ENCODE measurements around the gene PRKAR1A.

- TF ChIP-seq, protein P1, sequence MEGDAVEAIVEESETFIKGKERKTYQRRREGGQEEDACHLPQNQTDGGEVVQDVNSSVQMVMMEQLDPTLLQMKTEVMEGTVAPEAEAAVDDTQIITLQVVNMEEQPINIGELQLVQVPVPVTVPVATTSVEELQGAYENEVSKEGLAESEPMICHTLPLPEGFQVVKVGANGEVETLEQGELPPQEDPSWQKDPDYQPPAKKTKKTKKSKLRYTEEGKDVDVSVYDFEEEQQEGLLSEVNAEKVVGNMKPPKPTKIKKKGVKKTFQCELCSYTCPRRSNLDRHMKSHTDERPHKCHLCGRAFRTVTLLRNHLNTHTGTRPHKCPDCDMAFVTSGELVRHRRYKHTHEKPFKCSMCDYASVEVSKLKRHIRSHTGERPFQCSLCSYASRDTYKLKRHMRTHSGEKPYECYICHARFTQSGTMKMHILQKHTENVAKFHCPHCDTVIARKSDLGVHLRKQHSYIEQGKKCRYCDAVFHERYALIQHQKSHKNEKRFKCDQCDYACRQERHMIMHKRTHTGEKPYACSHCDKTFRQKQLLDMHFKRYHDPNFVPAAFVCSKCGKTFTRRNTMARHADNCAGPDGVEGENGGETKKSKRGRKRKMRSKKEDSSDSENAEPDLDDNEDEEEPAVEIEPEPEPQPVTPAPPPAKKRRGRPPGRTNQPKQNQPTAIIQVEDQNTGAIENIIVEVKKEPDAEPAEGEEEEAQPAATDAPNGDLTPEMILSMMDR (IDR thresholded peaks at IDR 0.05): no peak
- no peak for TF ChIP-seq POLR2A (IDR thresholded peaks at IDR 0.05)
Measured at GRCh38 chr17:68544111-68544915, 32.1 kb downstream of the PRKAR1A start.

Measured in stomach (tissue), 4 donors.